Activated gamma-delta T cell treated with Interleukin-2 at 50 U/mL for 16 hours (primary cell): ENCODE measurements around the gene CDYL.

Experiments
- DNase-seq: peaks from one replicate; pipeline ENCODE4 v3.0.0-alpha.2; 2020

CDYL gene

GRCh38 chr6:4885341-4885933 lies 109.2 kb downstream of the CDYL start:
- no peak for DNase-seq

- no peak for DNase-seq
These were observed 112.6 kb downstream of the CDYL start for GRCh38 chr6:4888841-4889240.

- DNase-seq = no peak
These were observed 113.5 kb downstream of the CDYL start for GRCh38 chr6:4889701-4890100.

GRCh38 chr6:4890191-4890590 lies 114.0 kb downstream of the CDYL start:
- DNase-seq = no peak

GRCh38 chr6:4890627-4891026 lies 114.4 kb downstream of the CDYL start:
- no peak for DNase-seq

GRCh38 chr6:4891141-4891540 lies 114.9 kb downstream of the CDYL start:
- DNase-seq = no peak

GRCh38 chr6:4892785-4893485 lies 116.7 kb downstream of the CDYL start:
- no peak for DNase-seq

GRCh38 chr6:4894049-4894448 lies 117.8 kb downstream of the CDYL start:
- no peak for DNase-seq

- no peak for DNase-seq
These were observed 119.8 kb downstream of the CDYL start for GRCh38 chr6:4895971-4896370.

GRCh38 chr6:4896401-4896800 lies 120.2 kb downstream of the CDYL start:
- no peak for DNase-seq

- DNase-seq = no peak
These were observed 123.2 kb downstream of the CDYL start for GRCh38 chr6:4899249-4900034.

GRCh38 chr6:4901386-4902061 lies 125.3 kb downstream of the CDYL start:
- DNase-seq = no peak

GRCh38 chr6:4902363-4902762 lies 126.2 kb downstream of the CDYL start:
- no peak for DNase-seq

GRCh38 chr6:4903121-4903520 lies 126.9 kb downstream of the CDYL start:
- no peak for DNase-seq

GRCh38 chr6:4903751-4904370 lies 127.7 kb downstream of the CDYL start:
- no peak for DNase-seq

GRCh38 chr6:4904461-4905025 lies 128.3 kb downstream of the CDYL start:
- no peak for DNase-seq

- DNase-seq = no peak
These were observed 129.6 kb downstream of the CDYL start for GRCh38 chr6:4905826-4906225.

- DNase-seq = no peak
These were observed 130.4 kb downstream of the CDYL start for GRCh38 chr6:4906293-4907276.

GRCh38 chr6:4907602-4908001 lies 131.4 kb downstream of the CDYL start:
- DNase-seq = no peak

- DNase-seq = no peak
These were observed 131.9 kb downstream of the CDYL start for GRCh38 chr6:4908062-4908461.

GRCh38 chr6:4909063-4909706 lies 133.0 kb downstream of the CDYL start:
- DNase-seq = no peak
